Ramos (cell line): ENCODE data around the gene OR2K2.
"Not testable (repeated sequence)": the region's sequence is repeated elsewhere in the genome, so short reads cannot be mapped to it uniquely, and the experiment has no call there.

Experiments used
- in situ Hi-C: fragments of 300-500 bp; cut with MboI; formaldehyde crosslinking; loops from one replicate; pipeline ENCODE4 v1.14.3; 2022; ENCODE audit warnings: low sequenced_read_pairs; ENCODE audit not compliant: unreplicated experiment

Gene OR2K2, protein sequence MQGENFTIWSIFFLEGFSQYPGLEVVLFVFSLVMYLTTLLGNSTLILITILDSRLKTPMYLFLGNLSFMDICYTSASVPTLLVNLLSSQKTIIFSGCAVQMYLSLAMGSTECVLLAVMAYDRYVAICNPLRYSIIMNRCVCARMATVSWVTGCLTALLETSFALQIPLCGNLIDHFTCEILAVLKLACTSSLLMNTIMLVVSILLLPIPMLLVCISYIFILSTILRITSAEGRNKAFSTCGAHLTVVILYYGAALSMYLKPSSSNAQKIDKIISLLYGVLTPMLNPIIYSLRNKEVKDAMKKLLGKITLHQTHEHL

DNA sequence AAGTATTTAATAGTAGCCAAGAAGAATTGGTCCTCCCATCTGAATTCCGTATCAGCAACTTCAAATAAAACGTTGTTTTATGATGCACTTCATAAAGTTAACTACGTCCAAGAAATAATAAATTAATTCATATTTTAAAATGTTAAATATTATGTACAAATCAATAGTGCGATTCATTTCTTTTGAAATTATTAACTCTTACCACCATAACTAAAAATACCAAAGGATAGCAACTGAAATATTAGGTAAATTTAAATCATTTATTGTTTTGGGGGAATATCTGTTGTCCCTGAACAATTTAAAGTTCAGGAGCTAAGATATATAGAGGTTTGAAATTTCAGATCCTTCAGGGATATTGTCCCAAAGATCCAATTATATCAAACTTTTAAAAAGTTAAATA, at the start of gene OR2K2:
TSS of gene OR2K2 (minus strand) at position 101 of the 400 bp plus-strand sequence. CDS start 1,791 bp downstream, outside the sequence.
- in situ Hi-C loops = no loop called here

DNA sequence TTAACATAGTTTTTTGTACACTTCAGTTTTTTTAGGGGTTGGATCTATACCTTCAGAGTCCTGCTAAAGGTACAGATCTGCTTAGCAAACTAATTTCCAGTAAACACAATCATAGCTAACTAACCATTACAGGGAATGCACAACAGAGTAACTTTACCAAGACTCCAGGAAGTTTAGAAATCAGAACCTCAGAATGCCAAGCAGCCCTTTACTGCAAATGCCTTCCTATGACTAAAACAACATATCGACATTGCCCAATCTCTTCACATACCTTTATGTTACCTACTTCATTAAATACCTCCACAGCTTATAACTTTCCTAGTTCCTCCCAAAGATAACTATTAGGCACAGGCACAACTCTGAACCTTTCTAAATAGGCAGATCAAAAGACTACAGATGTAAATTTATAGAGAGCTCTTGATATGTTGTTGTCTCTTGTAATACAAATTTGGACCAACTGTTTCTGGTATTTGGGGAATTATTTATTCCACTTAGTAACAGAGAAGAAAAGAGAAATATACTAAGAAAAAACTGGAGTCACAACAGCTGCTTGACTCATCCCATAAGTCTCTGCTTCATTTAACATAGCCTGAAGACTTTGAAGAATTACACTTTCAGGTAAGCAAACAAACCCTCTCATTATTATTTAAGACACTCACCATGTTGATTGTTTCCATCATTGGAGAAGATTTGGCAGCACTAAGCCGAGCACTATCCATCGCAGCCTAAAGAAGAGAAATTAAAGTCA, 46.0 kb upstream of the OR2K2 start:
- in situ Hi-C loops = no loop called here

DNA sequence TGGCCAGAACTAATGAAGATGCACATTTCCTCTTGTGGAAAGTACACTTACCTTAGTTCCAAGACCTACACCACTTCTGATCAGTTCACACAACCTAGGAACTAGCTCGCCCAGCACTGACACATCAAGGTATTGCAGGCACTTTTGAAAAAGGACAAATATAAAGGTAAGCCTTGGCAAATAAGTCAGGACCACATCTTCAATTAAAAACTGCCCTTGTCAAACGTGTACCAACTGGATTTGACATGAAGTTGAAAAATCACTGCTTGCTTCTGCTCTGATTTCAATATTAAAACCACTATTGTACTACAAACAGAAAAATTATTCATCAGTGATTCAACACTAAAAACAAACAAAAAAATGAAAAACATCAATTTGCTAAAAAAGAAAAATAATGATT, 45.0 kb upstream of the OR2K2 start:
- in situ Hi-C loops = no loop called here

DNA sequence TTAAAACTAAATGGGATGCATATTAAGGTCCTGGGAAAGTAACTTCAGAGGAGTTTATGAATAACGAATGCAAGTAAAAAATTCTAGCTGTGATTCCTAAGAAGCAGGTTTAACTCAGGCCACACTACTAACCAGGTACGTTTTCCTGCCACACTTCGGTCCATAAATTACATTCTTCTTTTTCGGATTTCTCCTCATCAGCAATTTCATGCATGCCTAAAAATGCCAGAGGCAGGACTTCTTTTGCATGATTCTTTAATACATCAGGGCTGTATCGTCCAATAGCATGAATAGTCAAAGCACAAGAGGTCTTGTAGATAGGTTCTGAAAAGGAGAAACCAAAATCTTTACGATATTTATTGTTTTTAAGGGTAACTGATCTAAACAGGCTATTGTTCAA, 42.3 kb upstream of the OR2K2 start:
- in situ Hi-C loops = no loop called here

DNA sequence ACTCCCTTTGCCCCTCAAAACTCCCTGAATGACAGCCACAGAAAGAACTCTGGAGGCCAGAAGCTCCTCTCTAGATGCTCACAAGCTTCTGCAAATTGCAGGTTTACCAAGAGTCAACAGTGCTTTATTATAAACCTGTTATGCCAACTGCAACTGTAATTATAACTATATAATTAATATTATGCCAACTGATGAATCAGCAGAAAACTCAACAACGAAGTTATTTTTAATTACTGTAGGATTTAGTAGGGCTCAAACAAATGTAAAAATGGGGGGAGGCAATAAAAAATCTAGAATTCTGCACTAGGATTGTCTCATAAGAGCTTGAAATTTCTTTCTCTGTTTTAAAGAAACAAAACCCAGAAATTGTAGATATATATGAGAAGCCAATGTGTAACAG, 37.0 kb upstream of the OR2K2 start:
- in situ Hi-C loops = no loop called here

DNA sequence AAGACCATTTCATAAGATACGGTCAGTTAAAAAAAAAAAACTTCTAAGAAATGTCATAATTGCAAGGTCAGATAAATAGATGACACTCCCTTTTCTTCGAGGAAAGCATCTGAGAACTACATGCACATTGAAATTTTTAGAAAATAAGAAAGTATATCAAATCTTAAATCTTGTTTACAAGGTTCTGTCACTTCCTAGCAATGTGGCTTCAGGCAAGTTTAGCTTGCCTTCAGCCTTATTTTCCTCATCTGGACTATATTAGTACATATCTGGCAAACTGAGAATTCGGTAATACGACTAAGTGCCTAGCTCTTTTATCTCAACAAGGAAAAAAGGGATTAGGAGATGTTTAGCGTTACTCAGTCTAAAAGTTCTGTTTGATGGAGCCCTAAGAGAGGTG, 32.5 kb upstream of the OR2K2 start:
- in situ Hi-C loops = no loop called here

DNA sequence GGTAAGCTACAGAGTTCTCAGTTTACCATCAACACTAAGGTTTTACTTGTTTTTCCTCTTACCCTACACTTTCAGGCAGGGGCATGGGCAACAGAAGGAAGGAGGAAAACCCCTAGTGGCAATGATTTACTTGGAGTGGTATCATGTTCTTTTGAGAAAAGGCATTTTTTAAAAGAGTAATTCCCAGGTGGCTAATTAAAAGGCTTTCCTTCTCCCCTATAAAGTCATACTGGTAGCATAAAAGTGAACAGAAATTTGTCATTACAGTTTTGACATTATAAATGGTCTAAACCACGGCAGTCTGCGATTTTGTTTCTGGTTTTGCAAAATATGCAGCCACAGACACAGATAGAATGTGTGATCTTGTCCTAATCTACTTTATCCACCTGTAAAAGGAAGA, 30.9 kb upstream of the OR2K2 start:
- in situ Hi-C loops = no loop called here

DNA sequence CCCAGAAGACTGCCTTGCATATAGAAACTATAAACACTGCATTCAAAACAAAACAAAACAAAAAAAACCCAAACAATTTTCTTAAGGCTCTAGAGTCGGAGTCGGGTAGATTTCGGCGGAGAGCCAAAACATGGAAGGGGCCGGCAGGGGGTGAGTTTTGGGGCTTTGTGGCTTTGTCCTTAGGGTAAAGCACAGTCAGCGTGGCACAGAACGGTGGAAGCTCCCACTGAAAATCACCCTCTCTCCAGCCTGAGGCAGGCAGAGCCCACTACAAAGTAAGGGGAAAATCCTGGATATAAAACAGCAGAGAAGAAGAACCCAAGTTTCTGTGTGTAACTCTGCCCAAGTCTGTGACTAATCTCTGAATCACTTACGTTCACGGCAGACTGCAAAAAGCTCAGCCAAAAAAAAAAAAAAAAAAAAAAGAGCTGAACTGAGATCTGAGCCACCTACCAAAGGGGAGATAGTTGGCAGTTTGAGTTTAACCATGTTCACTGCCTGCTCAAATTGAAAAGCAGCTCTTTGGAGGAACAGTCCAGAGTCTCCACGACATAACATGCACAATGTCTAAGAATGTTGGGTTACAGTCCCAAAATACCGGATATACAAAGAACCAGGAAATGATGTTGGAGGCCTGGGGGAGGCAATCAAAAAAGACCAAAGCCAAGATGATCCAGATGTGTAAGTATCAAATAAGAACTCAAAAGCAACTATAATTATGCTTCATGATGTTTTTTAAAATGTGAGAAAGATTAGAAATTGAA, 26.6 kb upstream of the OR2K2 start:
- in situ Hi-C loops = no loop called here

DNA sequence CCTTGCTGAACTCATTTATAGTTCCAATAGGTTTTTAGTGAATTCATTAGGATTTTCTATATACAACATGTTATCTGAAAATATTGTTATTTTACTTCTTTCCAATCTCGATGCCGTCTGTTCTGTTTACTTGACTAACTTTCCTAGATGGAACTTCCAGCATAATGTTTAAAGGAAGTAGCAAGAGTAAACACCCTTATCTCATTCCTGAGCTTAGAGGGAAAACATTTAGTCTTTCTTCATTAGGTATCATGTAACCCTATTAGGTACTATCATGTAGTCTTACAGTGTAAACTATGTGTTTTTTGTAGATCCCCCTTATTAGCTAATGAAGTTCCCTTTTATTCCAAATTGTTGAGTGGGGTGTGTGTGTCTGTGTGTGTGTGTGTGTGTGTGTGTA, 22.5 kb upstream of the OR2K2 start:
- in situ Hi-C loops = no loop called here

DNA sequence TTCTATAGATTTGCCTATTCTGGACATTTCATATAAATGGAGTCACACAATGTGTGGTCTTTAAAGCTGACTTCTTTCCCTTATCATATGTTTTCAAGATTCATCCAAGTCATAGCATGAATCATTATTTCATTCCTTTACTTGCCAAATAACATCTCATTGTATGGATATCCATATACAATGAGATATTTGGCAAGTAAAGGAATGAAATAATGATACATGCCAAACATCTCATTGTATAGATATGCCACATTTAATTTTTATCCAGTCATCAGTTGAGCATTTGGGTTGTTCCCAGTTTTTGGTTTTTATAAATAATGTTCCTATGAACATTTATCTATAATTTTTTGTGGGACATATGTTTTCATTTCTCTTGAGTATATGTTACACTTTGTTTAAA, 20.5 kb upstream of the OR2K2 start:
- in situ Hi-C loops = no loop called here

DNA sequence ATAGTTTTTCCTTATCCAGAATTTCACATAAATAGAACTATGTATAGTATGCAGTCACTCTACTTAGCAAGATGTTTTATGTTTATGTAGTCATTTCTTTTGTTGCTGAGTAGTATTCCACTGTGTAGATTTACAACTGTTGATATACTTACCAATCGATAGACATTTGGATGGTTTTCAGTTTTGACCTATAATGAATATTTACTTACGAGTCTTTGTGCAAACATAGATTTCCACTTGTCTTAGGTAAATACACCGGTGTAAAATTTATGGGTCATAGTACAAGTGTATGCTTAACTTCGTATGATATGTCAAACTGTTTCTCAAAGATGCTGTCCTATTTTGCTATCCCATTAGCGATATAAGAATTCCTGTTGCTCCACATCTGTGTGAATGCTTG, 19.7 kb upstream of the OR2K2 start:
- in situ Hi-C loops = no loop called here

DNA sequence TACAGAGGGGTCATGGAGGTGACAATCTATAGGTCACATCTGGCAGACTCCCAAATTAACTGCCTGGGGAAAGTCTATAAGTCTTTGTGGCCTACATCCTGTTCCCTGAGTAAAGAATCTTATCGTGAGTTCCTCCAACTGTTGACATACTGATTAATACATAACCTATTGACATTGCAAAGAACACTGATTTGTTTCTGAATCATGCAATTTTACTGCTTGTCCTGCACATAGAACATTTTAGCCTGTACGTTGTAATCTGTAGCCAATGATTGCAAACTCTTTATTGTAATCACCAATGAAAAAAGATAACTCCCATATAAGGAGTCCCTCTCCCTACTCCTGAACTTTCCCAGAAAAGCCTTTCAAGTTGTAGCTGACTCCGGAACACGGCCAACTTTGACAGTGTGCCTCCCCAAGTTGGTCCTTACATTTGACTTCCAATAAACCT, 18.8 kb upstream of the OR2K2 start:
- in situ Hi-C loops = no loop called here

DNA sequence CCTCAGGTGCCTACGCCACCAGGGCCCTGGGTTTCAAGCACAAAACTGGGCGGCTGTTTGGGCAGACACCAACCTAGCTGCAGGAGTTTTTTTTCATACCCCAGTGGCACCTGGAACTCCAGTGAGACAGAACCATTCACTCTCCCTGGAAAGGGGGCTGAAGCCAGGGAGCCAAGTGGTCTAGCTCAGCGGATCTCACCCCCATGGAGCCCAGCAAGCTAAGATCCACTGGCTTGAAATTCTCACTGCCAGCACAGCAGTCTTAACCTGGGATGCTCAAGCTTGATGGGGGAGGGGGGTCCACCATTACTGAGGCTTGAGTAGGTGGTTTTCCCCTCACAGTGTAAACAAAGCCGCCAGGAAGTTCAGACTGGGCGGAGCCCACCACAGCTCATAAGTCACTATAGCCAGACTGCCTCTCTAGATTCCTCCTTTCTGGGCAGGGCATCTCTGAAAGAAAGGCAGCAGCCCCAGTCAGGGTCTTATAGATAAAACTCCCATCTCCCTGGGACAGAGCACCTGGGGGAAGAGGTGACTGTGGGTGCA, 4.4 kb upstream of the OR2K2 start:
- in situ Hi-C loops = not testable (repeated sequence)

DNA sequence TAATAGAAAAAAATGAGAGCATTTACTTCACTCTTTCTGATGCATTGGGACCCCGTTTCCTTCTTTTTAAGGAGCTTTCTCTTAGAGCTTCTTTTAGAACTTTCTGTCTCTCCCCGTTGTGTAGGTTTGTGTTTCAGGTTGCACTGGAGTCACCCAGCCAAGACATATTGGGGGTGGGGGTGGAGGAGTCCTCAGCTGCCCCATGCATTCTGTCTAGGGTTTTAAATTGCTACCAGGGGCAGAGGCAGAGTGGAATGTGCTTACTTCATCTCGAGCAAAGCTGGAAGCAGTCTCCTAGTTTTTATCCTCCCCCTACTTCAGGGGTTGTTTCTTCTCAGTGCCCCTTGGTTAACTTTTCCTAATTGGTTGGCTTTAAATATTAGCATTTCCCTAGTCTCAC, 9.4 kb downstream of the OR2K2 start:
- in situ Hi-C loops = no loop called here

DNA sequence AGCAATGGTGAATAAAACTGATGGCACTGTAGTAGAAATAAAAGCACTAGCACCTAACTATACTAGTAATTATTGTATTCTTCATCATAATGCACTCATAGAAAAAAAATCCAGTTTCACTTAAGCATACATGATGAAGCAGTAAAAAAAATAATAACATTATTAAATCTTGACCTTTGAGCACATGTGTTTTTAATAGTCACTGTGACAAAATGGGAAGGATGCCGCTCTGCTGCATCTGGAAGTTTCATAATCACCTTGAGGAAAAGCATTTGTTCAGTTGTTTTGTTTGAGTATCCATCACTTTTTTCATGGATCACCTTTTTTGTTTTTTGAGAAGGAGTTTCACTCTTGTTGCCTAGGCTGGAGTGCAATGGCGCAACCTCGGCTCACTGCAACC, 13.2 kb downstream of the OR2K2 start:
- in situ Hi-C loops = no loop called here

DNA sequence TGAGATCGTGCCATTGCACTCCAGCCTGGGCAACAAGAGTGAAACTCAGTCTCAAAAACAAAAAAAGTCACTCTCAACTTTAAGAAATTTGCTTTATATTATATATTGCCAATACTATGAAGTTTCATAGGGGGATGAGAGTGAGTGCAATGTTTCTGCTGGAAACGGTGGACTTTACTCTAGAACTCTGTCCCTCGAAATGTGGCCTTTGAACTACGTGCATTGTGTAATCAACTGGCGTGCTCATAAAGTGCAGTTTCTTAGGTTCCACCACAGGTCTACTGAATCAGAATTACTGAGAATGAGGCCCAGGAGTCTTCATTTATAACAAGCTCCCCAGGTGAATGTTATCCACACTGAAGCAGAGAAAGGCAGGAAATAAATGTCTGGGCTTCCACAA, 24.1 kb downstream of the OR2K2 start:
- in situ Hi-C loops = no loop called here

DNA sequence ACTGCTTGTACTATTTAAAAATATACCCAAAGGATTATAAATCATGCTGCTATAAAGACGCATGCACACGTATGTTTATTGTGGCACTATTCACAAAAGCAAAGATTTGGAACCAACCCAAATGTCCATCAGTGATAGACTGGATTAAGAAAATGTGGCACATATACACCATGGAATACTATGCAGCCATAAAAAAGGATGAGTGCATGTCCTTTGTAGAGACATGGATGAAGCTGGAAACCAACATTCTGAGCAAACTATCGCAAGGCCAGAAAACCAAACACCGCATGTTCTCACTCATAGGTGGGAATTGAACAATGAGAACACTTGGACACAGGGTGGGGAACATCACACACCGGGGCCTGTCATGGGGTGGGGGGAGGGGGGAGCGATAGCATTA, 26.0 kb downstream of the OR2K2 start:
- in situ Hi-C loops = not testable (repeated sequence)

DNA sequence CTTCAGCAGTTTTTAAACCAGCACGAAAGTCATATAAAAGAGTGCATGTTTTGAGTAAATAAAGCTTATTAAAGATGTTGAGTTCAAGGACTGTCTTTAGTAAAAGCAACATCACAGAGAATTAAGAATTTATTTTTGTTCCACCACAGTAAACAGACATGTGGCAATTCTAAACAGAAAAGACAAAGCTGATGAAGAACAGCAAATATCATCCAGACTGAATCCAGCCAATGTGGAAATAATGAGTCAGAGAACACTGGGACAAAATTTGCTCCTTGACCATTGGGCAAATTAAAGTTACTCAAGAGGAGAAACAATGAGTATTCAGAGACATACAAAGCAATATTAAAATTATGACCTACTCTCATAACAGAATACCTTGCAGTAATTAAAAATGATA, 28.8 kb downstream of the OR2K2 start:
- in situ Hi-C loops = no loop called here

DNA sequence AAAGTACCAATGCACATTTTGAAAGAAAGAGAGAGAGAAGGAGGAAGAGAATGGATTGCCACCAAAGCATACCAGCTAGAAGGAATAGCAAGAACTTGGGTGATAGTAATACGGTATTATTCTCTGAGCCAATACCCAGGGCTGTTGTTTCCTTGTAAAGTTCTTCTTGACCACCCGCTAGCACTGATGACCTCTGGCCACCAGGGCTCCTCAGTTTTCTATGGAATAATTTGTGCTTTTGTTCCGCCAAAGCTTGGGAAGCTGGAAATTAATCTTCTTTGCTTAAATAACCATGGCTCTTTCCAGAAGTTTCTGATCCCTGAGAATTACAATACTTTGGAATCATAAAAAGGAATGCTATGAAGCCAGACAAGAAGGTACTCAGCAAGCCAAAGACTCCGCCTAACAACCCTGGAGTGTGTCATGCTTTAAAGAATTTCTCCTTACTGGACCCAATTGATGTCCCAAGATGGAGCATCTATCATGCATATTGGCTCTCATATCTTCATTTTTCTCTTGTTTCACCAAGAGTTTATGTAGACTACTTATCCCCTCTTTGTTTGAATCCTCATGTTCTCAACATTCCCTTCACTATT, 29.8 kb downstream of the OR2K2 start:
- in situ Hi-C loops = no loop called here

DNA sequence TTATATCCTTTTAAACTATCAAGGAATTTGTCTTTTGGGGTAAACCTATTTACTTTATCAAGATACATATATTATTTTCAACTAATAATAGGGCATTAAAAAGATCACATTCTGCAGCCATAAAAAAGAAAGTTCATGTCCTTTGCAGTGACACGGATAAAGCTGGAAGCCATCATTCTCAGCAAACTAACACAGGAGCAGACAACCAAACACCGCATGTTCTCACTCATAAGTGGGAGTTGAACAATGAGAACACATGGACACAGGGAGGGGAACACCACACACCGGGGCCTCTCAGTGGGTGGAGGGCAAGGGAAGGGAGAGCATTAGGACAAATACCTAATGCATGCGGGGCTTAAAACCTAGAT, 30.4 kb downstream of the OR2K2 start:
- in situ Hi-C loops = not testable (repeated sequence)
